Right lobe of liver (tissue), 6 donors: Measurements from ENCODE around the gene DIP2A. TPM values are rescaled to one million over a fixed set of nuclear protein-coding genes. Genes with fewer than 3 reads are reported as not detected.

Experiments used
- ATAC-seq, 4 donors: fragments of 200-7000 bp; cut with Tn5 transposase; one replicate each; pipeline ENCODE4 v1.9.1; 2020; ENCODE audit warnings: mild to moderate bottlenecking in 4 of 4, moderate library complexity in 4 of 4
- DNase-seq, 3 donors: peaks; one replicate each; pipeline ENCODE4 v3.0.0-alpha.2; 2020
- H3K27ac ChIP-seq, 3 donors: fragments of 200-600 bp; one replicate each; pipeline ENCODE4 v1.8.0; 2022
- H3K27me3 ChIP-seq, 2 donors: fragments of 200-600 bp; one replicate each; pipeline ENCODE4 v1.8.0; 2022
- H3K36me3 ChIP-seq, 4 donors: fragments of 200-600 bp; sonication (generic) in 1 of 4; one replicate each; pipeline versions ENCODE4 v1.5.1 to v1.8.0; 2017 to 2022; ENCODE audit warnings: control low read depth in 1 of 4
- H3K4me1 ChIP-seq, 4 donors: fragments of 200-600 bp; sonication (generic) in 1 of 4; one replicate each; pipeline versions ENCODE4 v1.5.1 to v1.8.0; 2017 to 2022; ENCODE audit warnings: control low read depth in 1 of 4
- H3K4me3 ChIP-seq, 3 donors: fragments of 200-600 bp; one replicate each; pipeline ENCODE4 v1.8.0; 2022
- H3K9me3 ChIP-seq, 4 donors: fragments of 200-600 bp; sonication (generic) in 1 of 4; one replicate each; pipeline versions ENCODE4 v1.5.1 to v1.8.0; 2017 to 2022; ENCODE audit warnings: control low read depth in 1 of 4
- CTCF ChIP-seq, 4 donors: fragments of 200-600 bp in 3 of 4; fragments of 450-650 bp in 1 of 4; IDR thresholded peaks; one replicate each; pipeline versions ENCODE4 v1.5.1 to v1.8.0; 2016 to 2022; ENCODE audit warnings: antibody characterized with exemption in 4 of 4, mild to moderate bottlenecking in 2 of 4
- POLR2A ChIP-seq: fragments of 450-650 bp; IDR thresholded peaks from one replicate; pipeline ENCODE4 v1.6.1; 2017; ENCODE audit warnings: antibody characterized with exemption, mild to moderate bottlenecking
- WGBS: methylation state at CpG from one replicate; pipeline ENCODE4 v1.1.6; 2018; ENCODE audit warnings: low coverage, low lambda C conversion rate; ENCODE audit not compliant: insufficient coverage; ENCODE audit errors: missing lambda C conversion rate; 5-methylcytosine and 5-hydroxymethylcytosine counted together
- intact Hi-C, 2 donors: fragments of 100-400 bp; cut with DNase I; formaldehyde crosslinking; loops; one replicate each; pipeline versions ENCODE4 v1.11.2 to v1.14.1; 2022
- total RNA-seq, 6 experiments: library from RNA; depleted of rRNA in 2 of 6; stranded (reverse); fragments of >200 nt in 2 of 6; fragmentation: NEBNext Ultra II Directional in 3 of 6; extraction: Animal tissue kit (Norgen Biotek cat#: 25700) in 3 of 6; gene quantifications; one replicate each; pipeline versions ENCODE4 v1.1.0 to v1.2.4, GENCODE V29; 2016 to 2023
- donor health status: DM: no; HTN: yes; CAD: no.
- donor health status: DM: no; HTN: no; CAD: no.
- donor health status: DM: no; HTN: no; CAD: no.
- donor health status: DM: no; HTN: yes; CAD: no.
- donor health status: DM: no; HTN: yes; CAD: no.

Gene DIP2A
- total RNA-seq, 6 experiments from 2014 or later = 12.3 to 14.4 (median 13.1) TPM

DNA sequence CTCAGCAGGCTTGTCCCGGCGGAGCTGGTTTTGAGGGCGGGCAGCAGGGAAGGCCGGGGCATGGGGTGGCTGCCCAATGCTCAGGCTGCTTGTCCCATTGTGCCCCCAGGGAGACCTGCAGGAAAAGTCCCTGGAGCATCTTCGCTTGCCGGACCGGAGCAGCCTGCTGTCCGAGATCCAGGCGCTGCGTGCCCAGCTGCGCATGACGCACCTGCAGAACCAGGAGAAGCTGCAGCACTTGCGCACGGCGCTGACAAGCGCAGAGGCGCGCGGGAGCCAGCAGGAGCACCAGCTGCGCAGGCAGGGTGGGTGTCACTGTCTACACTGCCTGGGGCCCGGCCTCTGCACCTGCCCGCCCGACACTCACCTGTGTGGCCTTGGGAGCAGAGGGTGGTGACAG lies 30.4 kb upstream of the DIP2A start:
- Histone ChIP-seq H3K9me3 (no peaks in the 10 kb centered on the region), H3K36me3 (peaks cover 0 to 41% (median 5%) of the 10 kb centered on the region in 4 donors), H3K27me3 (no peaks in the 10 kb centered on the region), H3K4me1 (no peaks in the 10 kb centered on the region), H3K27ac (no peak overlapping the region), H3K4me3 (no peak overlapping the region)
- DNase-seq (peak in 1 of 3 donors; percentile 53), ATAC-seq (no peak)
- intact Hi-C loops = no loop called here
- WGBS = 10% methylated on average over 2 of the region's 23 CpGs
- TF ChIP-seq CTCF (IDR thresholded peaks at IDR 0.05) (no peak), POLR2A (no peak)

- H3K9me3 ChIP-seq = no peaks in the 10 kb centered on the region
- H3K4me1 ChIP-seq = no peaks in the 10 kb centered on the region
- DNase-seq (peak in 1 of 3 donors; percentile 32), ATAC-seq (no peak)
- H3K27me3 ChIP-seq = no peaks in the 10 kb centered on the region
- H3K27ac ChIP-seq = no peak overlapping the region
- H3K36me3 ChIP-seq = peaks cover 0 to 41% (median 5%) of the 10 kb centered on the region in 4 donors
- H3K4me3 ChIP-seq = no peak overlapping the region
- intact Hi-C loops = no loop called here
- WGBS = 96% methylated on average over 9 of the region's 44 CpGs
- TF ChIP-seq CTCF (IDR thresholded peaks at IDR 0.05) = no peak
- TF ChIP-seq POLR2A = no peak
Measured at GRCh38 chr21:46428987-46429710, 29.5 kb upstream of the DIP2A start.

DNA sequence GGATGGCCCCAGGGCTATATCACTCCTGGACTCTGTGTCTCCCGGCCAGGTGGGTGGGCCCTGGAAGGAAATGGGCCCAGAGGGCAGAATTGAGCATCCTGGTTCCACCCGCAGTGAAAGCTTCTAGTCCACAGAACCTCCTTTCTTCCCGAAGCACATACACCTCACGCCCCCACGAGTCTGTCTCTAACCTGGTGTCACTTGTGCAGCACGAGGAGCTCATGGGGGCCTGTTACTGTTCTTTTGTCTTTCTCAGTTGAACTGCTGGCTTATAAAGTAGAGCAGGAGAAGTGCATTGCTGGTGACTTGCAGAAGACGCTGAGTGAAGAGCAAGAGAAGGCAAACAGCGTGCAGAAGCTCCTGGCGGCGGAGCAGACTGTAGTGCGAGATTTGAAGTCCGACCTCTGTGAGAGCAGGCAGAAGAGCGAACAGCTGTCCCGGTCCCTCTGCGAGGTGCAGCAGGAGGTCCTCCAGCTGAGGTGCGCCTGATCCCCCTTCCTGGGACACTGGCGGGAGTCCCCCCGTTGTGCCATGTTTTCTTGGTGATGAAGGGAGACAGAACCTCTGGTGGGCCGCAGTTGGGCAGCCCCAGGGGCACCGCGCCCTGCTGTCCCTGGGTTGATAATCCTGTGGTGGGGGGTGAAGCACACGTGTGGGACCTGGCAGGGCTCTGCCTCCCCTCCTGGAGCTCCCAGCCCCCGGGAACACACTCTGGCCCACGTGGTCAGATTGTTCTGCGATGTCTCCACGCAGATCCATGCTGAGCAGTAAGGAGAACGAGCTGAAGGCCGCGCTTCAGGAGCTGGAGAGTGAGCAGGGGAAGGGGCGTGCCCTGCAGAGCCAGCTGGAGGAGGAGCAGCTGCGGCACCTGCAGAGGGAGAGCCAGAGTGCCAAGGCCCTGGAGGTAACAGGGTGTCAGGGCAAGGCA lies 28.7 kb upstream of the DIP2A start:
- WGBS = 98% methylated on average over 8 of the region's 31 CpGs
- Histone ChIP-seq H3K4me1 (no peaks in the 10 kb centered on the region), H3K9me3 (no peaks in the 10 kb centered on the region), H3K4me3 (no peak overlapping the region), H3K27ac (no peak overlapping the region), H3K27me3 (no peaks in the 10 kb centered on the region), H3K36me3 (peaks cover 0 to 41% (median 5%) of the 10 kb centered on the region in 4 donors)
- ATAC-seq (no peak), DNase-seq (peak in 1 of 3 donors; percentile 45)
- TF ChIP-seq CTCF (IDR thresholded peaks at IDR 0.05) = no peak
- no peak for TF ChIP-seq POLR2A
- intact Hi-C loops = no loop called here

DNA sequence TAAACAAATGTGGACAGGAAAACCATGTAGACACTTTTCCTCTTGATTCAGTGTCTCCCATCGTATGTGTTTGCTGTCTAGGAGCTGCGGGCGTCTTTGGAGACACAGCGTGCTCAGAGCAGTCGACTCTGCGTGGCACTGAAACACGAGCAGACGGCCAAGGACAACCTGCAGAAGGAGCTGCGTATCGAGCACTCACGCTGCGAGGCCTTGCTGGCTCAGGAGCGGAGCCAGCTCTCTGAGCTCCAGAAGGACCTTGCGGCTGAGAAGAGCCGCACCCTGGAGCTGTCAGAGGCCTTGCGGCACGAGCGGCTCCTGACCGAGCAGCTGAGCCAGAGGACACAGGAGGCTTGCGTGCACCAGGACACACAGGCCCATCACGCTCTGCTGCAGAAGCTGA lies 27.2 kb upstream of the DIP2A start:
- no peak for DNase-seq
- intact Hi-C loops = no loop called here
- H3K36me3 ChIP-seq = peaks cover 0 to 40% (median 5%) of the 10 kb centered on the region in 4 donors

More for the DNA sequence above, 27.2 kb upstream of the DIP2A start:
- no peak overlapping the region for H3K4me3 ChIP-seq
- no peak for TF ChIP-seq CTCF (IDR thresholded peaks at IDR 0.05)
- no peak for TF ChIP-seq POLR2A
- ATAC-seq = no peak
- no peaks in the 10 kb centered on the region for H3K4me1 ChIP-seq
- WGBS = 98% methylated on average over 5 of the region's 21 CpGs
- H3K9me3 ChIP-seq = no peaks in the 10 kb centered on the region
- H3K27ac ChIP-seq = no peak overlapping the region
- H3K27me3 ChIP-seq = no peaks in the 10 kb centered on the region
